Sigmoid colon (tissue), 7 donors: ENCODE results near the gene MAT1A. TPM values are rescaled to one million over a fixed set of nuclear protein-coding genes. Genes with fewer than 3 reads are reported as not detected.
"Not testable (repeated sequence)": the region's sequence is repeated elsewhere in the genome, so short reads cannot be mapped to it uniquely, and the experiment has no call there.

ENCODE experiments used
- DNase-seq: peaks from one replicate; pipeline ENCODE4 v3.0.0-alpha.2; 2019
- H3K27ac ChIP-seq, 4 donors: fragments of 200-600 bp; sonication (generic); one replicate each; pipeline ENCODE4 v1.5.1; 2016 to 2019; ENCODE audit warnings: mild to moderate bottlenecking in 1 of 4
- H3K27me3 ChIP-seq, 3 donors: fragments of 200-600 bp; sonication (generic); one replicate each; pipeline ENCODE4 v1.5.1; 2019; ENCODE audit warnings: mild to moderate bottlenecking in 1 of 3
- H3K36me3 ChIP-seq, 4 donors: fragments of 200-600 bp; sonication (generic); one replicate each; pipeline ENCODE4 v1.5.1; 2016 to 2019
- H3K4me1 ChIP-seq, 4 donors: fragments of 200-600 bp; sonication (generic); one replicate each; pipeline ENCODE4 v1.5.1; 2017 to 2019
- H3K4me3 ChIP-seq, 4 donors: fragments of 200-600 bp; sonication (generic); one replicate each; pipeline ENCODE4 v1.5.1; 2017 to 2019; ENCODE audit warnings: mild to moderate bottlenecking in 2 of 4, moderate library complexity in 1 of 4
- H3K9me3 ChIP-seq, 4 donors: fragments of 200-600 bp in 3 of 4; sonication (generic) in 3 of 4; one replicate each; pipeline versions ENCODE4 v1.5.1 to v1.6.1; 2013 to 2019
- CTCF ChIP-seq, 4 experiments: fragments of 450-650 bp in 3 of 4; fragments of 200-600 bp in 1 of 4; IDR thresholded peaks; one replicate each; pipeline ENCODE4 v1.5.1; 2016 to 2019; ENCODE audit warnings: antibody characterized with exemption in 4 of 4, mild to moderate bottlenecking in 3 of 4, moderate library complexity in 2 of 4
- EP300 ChIP-seq, 4 donors: sonication (generic); formaldehyde crosslinking; IDR thresholded peaks; one replicate each; pipeline ENCODE4 v1.6.1; 2017; ENCODE audit warnings: antibody characterized with exemption in 4 of 4
- POLR2A ChIP-seq, 2 donors: fragments of 450-650 bp; IDR thresholded peaks; one replicate each; pipeline ENCODE4 v1.6.1; 2016; ENCODE audit warnings: antibody characterized with exemption in 2 of 2, mild to moderate bottlenecking in 2 of 2, moderate library complexity in 2 of 2
- POLR2AphosphoS5 ChIP-seq, 4 donors: sonication (generic); formaldehyde crosslinking; IDR thresholded peaks; one replicate each; pipeline ENCODE4 v1.6.1; 2017; ENCODE audit warnings: antibody characterized with exemption in 4 of 4
- WGBS, 2 donors: extraction: QIAGEN DNeasy Blood & Tissue Kit; methylation state at CpG; one replicate each; pipeline ENCODE4 v1.1.7; 2013; 5-methylcytosine and 5-hydroxymethylcytosine counted together
- intact Hi-C: fragments of 100-400 bp; cut with DNase I; formaldehyde crosslinking; loops from one replicate; pipeline ENCODE4 v1.15.1; 2023
- polyA plus RNA-seq, 3 donors: library from polyadenylated mRNA; stranded (reverse); fragments of 200-250 nt; gene quantifications; one replicate each; pipeline ENCODE4 v1.2.3, GENCODE V29; 2013
- total RNA-seq, 4 donors: library from RNA; depleted of rRNA; stranded (reverse); fragments of >200 nt; gene quantifications; one replicate each; pipeline ENCODE4 v1.1.0, GENCODE V29; 2016
- donor health status: healthy with polysubstance abuse.
- donor health status: Bipolar disorder and iron deficiency.
- donor health status: healthy.

The MAT1A gene
- total and polyA plus RNA-seq, 7 donors: 0.23 to 0.31 TPM; not detected in 5

- Histone ChIP-seq H3K27me3 (no peaks in the 10 kb centered on the region), H3K9me3 (no peaks in the 10 kb centered on the region), H3K4me3 (no peak overlapping the region), H3K4me1 (no peaks in the 10 kb centered on the region), H3K27ac (no peak overlapping the region), H3K36me3 (no peaks in the 10 kb centered on the region)
- TF ChIP-seq EP300 (IDR thresholded peaks at IDR 0.05) (no peak), POLR2A (IDR thresholded peaks at IDR 0.05) (no peak), POLR2AphosphoS5 (IDR thresholded peaks at IDR 0.05) (no peak), CTCF (IDR thresholded peaks at IDR 0.05) (no peak)
- WGBS, 2 donors: 87 to 90% methylated on average over 25 of the region's 25 CpGs
- no peak for DNase-seq
- intact Hi-C loops: no loop called here
Measured at GRCh38 chr10:80264081-80265056, 25.1 kb downstream of the MAT1A start.

- H3K4me3 ChIP-seq: no peak overlapping the region
- H3K27me3 ChIP-seq: no peaks in the 10 kb centered on the region
- intact Hi-C loops: no loop called here
- DNase-seq: no peak
- no peak for TF ChIP-seq CTCF (IDR thresholded peaks at IDR 0.05)
- TF ChIP-seq EP300 (IDR thresholded peaks at IDR 0.05): no peak
- TF ChIP-seq POLR2AphosphoS5 (IDR thresholded peaks at IDR 0.05): no peak
- no peak for TF ChIP-seq POLR2A (IDR thresholded peaks at IDR 0.05)
- H3K4me1 ChIP-seq: no peaks in the 10 kb centered on the region
- no peaks in the 10 kb centered on the region for H3K9me3 ChIP-seq
- H3K36me3 ChIP-seq: no peaks in the 10 kb centered on the region
- 94 to 95% methylated on average over 6 of the region's 6 CpGs for WGBS, 2 donors
- no peak overlapping the region for H3K27ac ChIP-seq
Measured at GRCh38 chr10:80261316-80262030, 28.0 kb downstream of the MAT1A start.

- 52 to 64% methylated on average over 19 of the region's 19 CpGs for WGBS, 2 donors
- TF ChIP-seq CTCF (IDR thresholded peaks at IDR 0.05): peak in 3 of 4 experiments; percentile 34 to 79 (median 40)
- no peak for TF ChIP-seq EP300 (IDR thresholded peaks at IDR 0.05)
Measured at GRCh38 chr10:80260295-80261243, 28.9 kb downstream of the MAT1A start.

GRCh38 chr10:80259405-80259871 is 30.0 kb downstream of the MAT1A start:
- H3K36me3 ChIP-seq: no peaks in the 10 kb centered on the region
- intact Hi-C loops: no loop called here
- H3K27ac ChIP-seq: no peak overlapping the region
- no peaks in the 10 kb centered on the region for H3K4me1 ChIP-seq
- H3K27me3 ChIP-seq: no peaks in the 10 kb centered on the region
- DNase-seq: no peak
- WGBS, 2 donors: 89 to 91% methylated on average over 6 of the region's 6 CpGs
- TF ChIP-seq POLR2A (IDR thresholded peaks at IDR 0.05): no peak
- TF ChIP-seq CTCF (IDR thresholded peaks at IDR 0.05): no peak
- no peak for TF ChIP-seq EP300 (IDR thresholded peaks at IDR 0.05)
- no peaks in the 10 kb centered on the region for H3K9me3 ChIP-seq
- no peak overlapping the region for H3K4me3 ChIP-seq

More at GRCh38 chr10:80260295-80261243, 28.9 kb downstream of the MAT1A start:
- Histone ChIP-seq H3K4me3 (no peak overlapping the region), H3K27ac (no peak overlapping the region), H3K36me3 (no peaks in the 10 kb centered on the region), H3K9me3 (no peaks in the 10 kb centered on the region), H3K4me1 (no peaks in the 10 kb centered on the region), H3K27me3 (no peaks in the 10 kb centered on the region)
- no peak for DNase-seq
- intact Hi-C loops: no loop called here

- intact Hi-C loops: not testable (repeated sequence)
Measured at GRCh38 chr10:80256798-80257197, 32.7 kb downstream of the MAT1A start.

GRCh38 chr10:80254726-80255125 is 34.7 kb downstream of the MAT1A start:
- H3K4me3 ChIP-seq, H3K4me1 ChIP-seq, intact Hi-C loops, DNase-seq, H3K9me3 ChIP-seq, H3K27ac ChIP-seq, H3K27me3 ChIP-seq, H3K36me3 ChIP-seq: not testable (repeated sequence)
- no CpG with 5 or more reads among the region's 2 CpGs for WGBS, 2 donors

More at GRCh38 chr10:80256798-80257197, 32.7 kb downstream of the MAT1A start:
- not testable (repeated sequence) for H3K27me3 ChIP-seq, H3K36me3 ChIP-seq, H3K4me1 ChIP-seq, H3K9me3 ChIP-seq, H3K27ac ChIP-seq, H3K4me3 ChIP-seq, DNase-seq
- WGBS, 2 donors: 36 to 47% methylated on average over 4 of the region's 4 CpGs

GRCh38 chr10:80253963-80254271 is 35.5 kb downstream of the MAT1A start:
- H3K9me3 ChIP-seq, H3K27ac ChIP-seq, H3K4me3 ChIP-seq, H3K27me3 ChIP-seq, DNase-seq, intact Hi-C loops, H3K36me3 ChIP-seq, H3K4me1 ChIP-seq: not testable (repeated sequence)
- WGBS, 2 donors: 8 to 36% methylated on average over 1 of the region's 1 CpG
